Muscle of leg (tissue), 11 donors: ENCODE results near the gene NOS1AP. TPM values are rescaled to one million over a fixed set of nuclear protein-coding genes. Genes with fewer than 3 reads are reported as not detected.
A peak's percentile ranks its signal among the peaks of the same experiment; 100 is the strongest.

Experiments
- DNase-seq: peaks from one replicate; pipeline ENCODE4 v3.0.0; 2013
- H3K27ac ChIP-seq: one replicate; pipeline ENCODE4 v1.5.1; 2013; ENCODE audit warnings: mild to moderate bottlenecking, low read length, control low read depth
- H3K27me3 ChIP-seq: one replicate; pipeline ENCODE4 v1.6.1; 2013; ENCODE audit warnings: low read length; ENCODE audit not compliant: control insufficient read depth, insufficient read depth
- H3K36me3 ChIP-seq: one replicate; pipeline ENCODE4 v1.6.1; 2013; ENCODE audit warnings: low read length; ENCODE audit not compliant: control insufficient read depth, insufficient read depth
- H3K4me1 ChIP-seq: one replicate; pipeline ENCODE4 v1.6.1; 2013; ENCODE audit warnings: low read length; ENCODE audit not compliant: control insufficient read depth, insufficient read depth
- H3K4me3 ChIP-seq: one replicate; pipeline ENCODE4 v1.5.1; 2013; ENCODE audit warnings: low read length, control low read depth
- H3K9me3 ChIP-seq: replicated peaks from 2 replicates; pipeline ENCODE4 v1.6.1; 2013; ENCODE audit warnings: low read depth, low read length; ENCODE audit not compliant: control insufficient read depth
- WGBS: methylation state at CpG from one replicate; pipeline ENCODE4 v1.1.5; 2013; ENCODE audit warnings: missing lambda C conversion rate; ENCODE audit not compliant: insufficient coverage; 5-methylcytosine and 5-hydroxymethylcytosine counted together
- polyA plus RNA-seq, 8 donors: library from polyadenylated mRNA; unstranded; fragments of 120-200 nt; gene quantifications; one replicate each; pipeline versions ENCODE4 v1.2.1 to v1.2.3, GENCODE V29; 2013; ENCODE audit warnings: inconsistent platforms in 1 of 8, low replicate concordance in 1 of 8; ENCODE audit not compliant: insufficient read length in 8 of 8, insufficient read depth in 1 of 8
- total RNA-seq: library from RNA; stranded (reverse); fragments of 120-200 nt; gene quantifications from one replicate; pipeline ENCODE4 v1.2.4, GENCODE V29; 2013

Gene NOS1AP
- total and polyA plus RNA-seq, 9 donors = 0.40 to 1.8 (median 0.88) TPM

DNA sequence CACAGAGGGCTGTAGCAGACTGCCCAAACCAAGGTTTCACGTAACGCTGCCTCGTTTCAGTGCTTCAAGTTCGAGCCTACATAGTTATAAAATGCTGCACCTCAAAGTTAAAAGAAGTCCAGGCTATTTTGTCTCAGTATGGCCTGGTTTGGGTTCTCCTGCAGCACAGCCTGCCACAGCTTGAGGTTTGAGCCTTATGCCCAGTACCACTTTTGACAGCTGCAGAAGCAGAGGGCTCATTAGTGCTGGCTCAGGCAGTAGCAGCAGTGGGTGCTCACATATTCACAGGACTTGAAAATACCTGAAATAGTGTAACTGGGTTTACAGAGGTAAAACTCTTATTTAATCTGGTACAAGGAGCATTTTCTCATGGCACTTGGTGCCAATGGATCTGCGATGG lies 291.9 kb downstream of the NOS1AP start:
- no peaks in the 10 kb centered on the region for H3K36me3 ChIP-seq
- 76% methylated on average over 4 of the region's 5 CpGs for WGBS
- DNase-seq = no peak
- no peaks in the 10 kb centered on the region for H3K4me1 ChIP-seq
- H3K27me3 ChIP-seq = no peaks in the 10 kb centered on the region
- H3K9me3 ChIP-seq = no peaks in the 10 kb centered on the region
- no peak overlapping the region for H3K4me3 ChIP-seq
- H3K27ac ChIP-seq = no peak overlapping the region

DNA sequence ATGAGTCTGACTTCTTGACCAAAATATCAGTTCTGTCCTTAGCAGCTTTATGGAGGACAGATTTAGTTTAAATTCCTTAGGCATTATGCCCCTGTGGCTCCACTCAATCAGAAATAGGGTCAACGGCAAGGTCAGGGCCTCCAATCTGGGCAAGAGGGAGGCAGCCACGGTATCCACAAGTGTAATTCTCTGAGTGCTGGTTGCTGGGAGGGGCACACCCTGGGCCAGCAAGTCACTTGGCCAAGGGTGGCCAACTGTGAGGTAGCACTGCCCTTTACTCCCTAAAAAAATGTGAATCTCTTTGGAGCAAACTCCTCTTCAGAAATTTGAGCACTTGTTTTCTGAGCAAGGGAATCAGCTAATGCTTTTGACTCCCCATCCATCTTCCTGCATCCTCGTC lies 294.3 kb downstream of the NOS1AP start:
- H3K9me3 ChIP-seq = no peaks in the 10 kb centered on the region
- H3K27me3 ChIP-seq = no peaks in the 10 kb centered on the region
- WGBS = 65% methylated on average over 2 of the region's 3 CpGs
- H3K4me3 ChIP-seq = no peak overlapping the region
- H3K4me1 ChIP-seq = no peaks in the 10 kb centered on the region
- no peak overlapping the region for H3K27ac ChIP-seq
- DNase-seq = no peak
- no peaks in the 10 kb centered on the region for H3K36me3 ChIP-seq

DNA sequence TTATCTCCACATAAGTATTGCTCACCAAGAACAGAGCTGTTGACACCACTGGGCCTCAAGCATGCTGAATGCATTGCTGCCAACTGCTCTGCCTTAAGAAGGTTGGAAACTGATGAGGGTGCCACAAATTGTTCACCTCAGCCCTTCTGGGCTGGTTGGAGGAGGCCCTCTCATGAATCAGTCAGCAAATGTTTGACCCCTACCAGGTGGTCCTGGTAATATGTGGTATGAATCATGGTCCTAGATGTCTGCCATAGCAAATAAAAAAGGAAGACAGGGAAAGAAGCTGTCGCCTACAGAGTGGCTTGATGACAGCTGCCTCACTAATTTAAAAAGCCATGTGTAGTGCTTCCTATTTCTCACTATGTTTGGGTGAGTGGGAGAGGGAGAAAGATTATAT lies 295.0 kb downstream of the NOS1AP start:
- no peak overlapping the region for H3K27ac ChIP-seq
- no peaks in the 10 kb centered on the region for H3K9me3 ChIP-seq
- no peaks in the 10 kb centered on the region for H3K36me3 ChIP-seq
- no peaks in the 10 kb centered on the region for H3K27me3 ChIP-seq
- no peak overlapping the region for H3K4me3 ChIP-seq
- H3K4me1 ChIP-seq = no peaks in the 10 kb centered on the region
- DNase-seq = no peak
- no CpG with 5 or more reads among the region's 1 CpG for WGBS

DNA sequence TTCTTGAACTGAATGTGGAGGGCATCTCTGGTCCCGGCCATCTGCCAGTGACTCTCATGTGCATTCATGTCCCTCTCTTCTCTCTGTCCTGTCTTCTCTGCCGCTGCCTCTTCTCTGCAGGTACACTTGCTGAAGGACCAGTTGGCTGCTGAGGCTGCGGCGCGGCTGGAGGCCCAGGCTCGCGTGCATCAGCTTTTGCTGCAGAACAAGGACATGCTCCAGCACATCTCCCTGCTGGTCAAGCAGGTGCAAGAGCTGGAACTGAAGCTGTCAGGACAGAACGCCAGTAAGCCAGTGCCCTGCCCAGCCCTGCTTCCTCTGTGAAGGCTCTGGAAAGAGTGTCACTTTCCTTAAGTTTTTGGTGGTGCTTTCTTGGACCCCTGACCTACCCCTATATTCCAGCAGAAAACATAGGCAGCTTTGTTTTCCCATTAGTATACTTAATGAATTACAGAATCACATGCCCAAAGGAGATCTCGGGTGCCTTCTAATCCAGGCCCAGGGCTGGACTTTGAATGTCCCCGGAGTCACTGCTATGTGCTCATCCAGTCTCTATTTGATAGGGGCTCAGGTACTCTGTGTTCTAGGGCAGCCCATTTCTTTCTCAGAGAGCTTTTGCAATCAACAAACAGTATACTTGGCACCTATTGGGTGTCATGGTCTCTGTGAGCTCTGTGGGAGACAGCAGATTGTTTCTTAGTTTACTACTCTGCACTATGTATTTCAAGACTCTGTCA lies 296.0 kb downstream of the NOS1AP start:
- Histone ChIP-seq H3K4me1 (no peaks in the 10 kb centered on the region), H3K27ac (no peak overlapping the region), H3K27me3 (no peaks in the 10 kb centered on the region), H3K4me3 (no peak overlapping the region), H3K9me3 (no peaks in the 10 kb centered on the region), H3K36me3 (no peaks in the 10 kb centered on the region)
- no peak for DNase-seq
- WGBS = 91% methylated on average over 7 of the region's 10 CpGs

DNA sequence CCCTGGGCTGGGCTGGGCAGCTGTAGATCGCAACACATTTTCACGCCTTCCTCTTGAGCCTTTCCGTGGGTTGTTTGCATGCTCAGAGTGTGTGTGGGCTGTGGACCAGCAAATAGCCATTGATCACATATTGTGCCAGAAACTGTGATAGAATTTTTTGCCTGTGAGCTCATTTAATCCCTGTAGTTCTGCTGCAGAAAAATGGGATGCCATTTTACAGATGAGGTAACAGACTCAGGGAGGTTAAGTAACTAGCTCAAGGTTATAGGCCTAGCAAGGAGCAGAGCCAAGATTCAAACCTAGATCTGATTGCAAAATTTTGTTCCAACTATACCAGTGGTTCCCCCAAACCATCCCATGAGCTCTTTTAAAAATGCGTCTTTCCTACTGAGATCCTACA lies 296.7 kb downstream of the NOS1AP start:
- H3K4me1 ChIP-seq = no peaks in the 10 kb centered on the region
- H3K27ac ChIP-seq = no peak overlapping the region
- H3K27me3 ChIP-seq = no peaks in the 10 kb centered on the region
- no peak for DNase-seq
- no peaks in the 10 kb centered on the region for H3K9me3 ChIP-seq
- no peaks in the 10 kb centered on the region for H3K36me3 ChIP-seq
- H3K4me3 ChIP-seq = no peak overlapping the region
- WGBS = 61% methylated on average over 3 of the region's 4 CpGs

DNA sequence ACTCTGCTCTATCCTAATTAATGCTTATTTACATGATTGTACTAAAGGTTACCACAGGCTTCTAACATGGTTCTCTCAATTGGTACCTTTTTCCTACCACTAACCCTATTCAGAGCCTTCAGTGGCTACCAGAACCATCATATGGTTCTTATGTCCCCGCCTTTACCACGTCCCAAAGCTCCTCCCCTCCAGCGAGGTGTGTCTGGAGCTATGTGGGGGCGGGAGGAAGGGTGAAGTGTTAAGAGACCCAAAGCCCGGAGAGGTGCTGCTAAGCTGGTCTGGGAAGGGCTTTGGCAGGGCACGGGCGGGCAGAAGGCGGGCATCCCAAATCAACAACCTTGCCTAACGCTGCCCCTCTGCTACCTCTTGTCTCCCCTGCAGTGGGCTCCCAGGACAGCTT lies 297.2 kb downstream of the NOS1AP start:
- no peaks in the 10 kb centered on the region for H3K4me1 ChIP-seq
- H3K4me3 ChIP-seq = no peak overlapping the region
- 80% methylated on average over 5 of the region's 9 CpGs for WGBS
- no peak overlapping the region for H3K27ac ChIP-seq
- no peak for DNase-seq
- no peaks in the 10 kb centered on the region for H3K9me3 ChIP-seq
- H3K36me3 ChIP-seq = no peaks in the 10 kb centered on the region
- no peaks in the 10 kb centered on the region for H3K27me3 ChIP-seq

DNA sequence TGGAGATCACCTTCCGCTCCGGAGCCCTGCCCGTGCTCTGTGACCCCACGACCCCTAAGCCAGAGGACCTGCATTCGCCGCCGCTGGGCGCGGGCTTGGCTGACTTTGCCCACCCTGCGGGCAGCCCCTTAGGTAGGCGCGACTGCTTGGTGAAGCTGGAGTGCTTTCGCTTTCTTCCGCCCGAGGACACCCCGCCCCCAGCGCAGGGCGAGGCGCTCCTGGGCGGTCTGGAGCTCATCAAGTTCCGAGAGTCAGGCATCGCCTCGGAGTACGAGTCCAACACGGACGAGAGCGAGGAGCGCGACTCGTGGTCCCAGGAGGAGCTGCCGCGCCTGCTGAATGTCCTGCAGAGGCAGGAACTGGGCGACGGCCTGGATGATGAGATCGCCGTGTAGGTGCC lies 297.6 kb downstream of the NOS1AP start:
- DNase-seq = peak; percentile 33
- Histone ChIP-seq H3K27ac (no peak overlapping the region), H3K4me3 (no peak overlapping the region), H3K9me3 (no peaks in the 10 kb centered on the region), H3K36me3 (no peaks in the 10 kb centered on the region), H3K27me3 (no peaks in the 10 kb centered on the region), H3K4me1 (no peaks in the 10 kb centered on the region)
- WGBS = 66% methylated on average over 36 of the region's 36 CpGs

DNA sequence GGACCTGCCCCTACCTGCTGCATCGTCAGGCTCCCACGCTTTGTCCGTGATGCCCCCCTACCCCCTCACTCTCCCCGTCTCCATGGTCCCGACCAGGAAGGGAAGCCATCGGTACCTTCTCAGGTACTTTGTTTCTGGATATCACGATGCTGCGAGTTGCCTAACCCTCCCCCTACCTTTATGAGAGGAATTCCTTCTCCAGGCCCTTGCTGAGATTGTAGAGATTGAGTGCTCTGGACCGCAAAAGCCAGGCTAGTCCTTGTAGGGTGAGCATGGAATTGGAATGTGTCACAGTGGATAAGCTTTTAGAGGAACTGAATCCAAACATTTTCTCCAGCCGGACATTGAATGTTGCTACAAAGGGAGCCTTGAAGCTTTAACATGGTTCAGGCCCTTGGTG lies 298.3 kb downstream of the NOS1AP start:
- no peak overlapping the region for H3K27ac ChIP-seq
- no peak overlapping the region for H3K4me3 ChIP-seq
- H3K9me3 ChIP-seq = no peaks in the 10 kb centered on the region
- H3K4me1 ChIP-seq = no peaks in the 10 kb centered on the region
- DNase-seq = no peak
- no peaks in the 10 kb centered on the region for H3K27me3 ChIP-seq
- WGBS = 67% methylated on average over 1 of the region's 10 CpGs
- H3K36me3 ChIP-seq = no peaks in the 10 kb centered on the region

DNA sequence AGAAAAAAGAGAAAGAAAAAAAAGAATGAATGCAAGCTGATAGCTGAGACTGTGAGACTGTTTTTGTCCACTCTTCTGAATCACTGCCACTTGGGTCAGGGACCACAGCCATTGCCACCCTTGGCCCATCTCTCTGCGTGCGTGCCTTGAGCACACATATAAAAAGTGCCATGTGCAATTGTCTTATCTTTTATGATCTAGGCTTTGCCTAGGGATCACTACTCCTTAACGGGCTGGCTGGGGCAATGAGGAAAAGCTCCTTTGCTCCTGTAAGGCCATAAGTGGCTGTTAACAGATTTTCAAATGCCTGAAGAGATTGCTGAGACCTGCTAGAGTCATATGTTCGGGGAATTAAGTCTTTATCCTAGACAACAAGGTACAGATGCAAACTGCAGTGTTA lies 299.0 kb downstream of the NOS1AP start:
- Histone ChIP-seq H3K36me3 (no peaks in the 10 kb centered on the region), H3K27ac (no peak overlapping the region), H3K27me3 (no peaks in the 10 kb centered on the region), H3K4me1 (no peaks in the 10 kb centered on the region), H3K4me3 (no peak overlapping the region), H3K9me3 (no peaks in the 10 kb centered on the region)
- DNase-seq = no peak
- WGBS = 33% methylated on average over 1 of the region's 4 CpGs

DNA sequence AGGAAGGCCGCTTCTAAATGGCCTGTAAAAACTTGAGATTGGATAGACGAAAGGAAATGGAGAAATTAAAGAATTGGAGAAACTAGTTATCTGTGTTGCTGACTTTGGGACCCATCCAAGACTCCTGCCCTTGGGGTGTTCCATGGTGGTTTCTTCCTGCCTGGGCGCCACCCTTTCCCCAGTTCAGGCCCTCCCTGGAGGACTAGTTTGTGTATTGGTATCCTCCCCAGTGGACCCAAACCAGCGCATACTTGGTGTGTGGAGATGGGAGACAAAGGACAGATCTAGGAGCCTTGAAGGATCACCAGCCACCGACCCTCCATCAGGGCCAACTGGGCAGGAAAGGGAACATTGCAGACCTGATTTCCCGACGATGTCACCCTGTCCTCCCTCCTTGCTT lies 300.1 kb downstream of the NOS1AP start:
- WGBS = 76% methylated on average over 5 of the region's 7 CpGs
- H3K4me1 ChIP-seq = no peaks in the 10 kb centered on the region

DNA sequence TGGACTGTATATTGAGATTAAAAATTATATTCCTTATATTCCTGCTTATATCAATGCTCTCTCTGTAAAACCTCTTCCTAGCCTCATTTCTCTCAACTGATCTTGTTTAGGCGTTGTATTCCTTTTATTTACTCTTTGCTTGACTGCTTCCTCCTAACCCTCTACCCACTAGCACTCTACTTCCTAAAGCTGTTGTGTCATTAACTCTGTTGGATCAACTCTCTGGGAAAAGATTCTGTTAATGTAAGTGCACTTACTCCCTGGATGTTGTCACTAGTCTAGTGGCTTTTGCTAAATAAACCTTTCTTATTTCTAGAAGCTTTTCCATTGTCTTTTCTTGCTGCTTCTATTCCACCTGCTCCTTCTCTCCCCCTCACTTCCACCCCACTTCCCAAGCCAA lies 300.7 kb downstream of the NOS1AP start:
- H3K9me3 ChIP-seq = no peaks in the 10 kb centered on the region
- DNase-seq = no peak
- H3K4me3 ChIP-seq = no peak overlapping the region
- no peaks in the 10 kb centered on the region for H3K27me3 ChIP-seq
- no peaks in the 10 kb centered on the region for H3K36me3 ChIP-seq
- H3K27ac ChIP-seq = no peak overlapping the region
- no CpG with 5 or more reads among the region's 1 CpG for WGBS
- no peaks in the 10 kb centered on the region for H3K4me1 ChIP-seq

More for the DNA sequence above, 300.1 kb downstream of the NOS1AP start:
- Histone ChIP-seq H3K27me3 (no peaks in the 10 kb centered on the region), H3K36me3 (no peaks in the 10 kb centered on the region), H3K4me3 (no peak overlapping the region), H3K9me3 (no peaks in the 10 kb centered on the region), H3K27ac (no peak overlapping the region)
- no peak for DNase-seq
